LoVo (cell line): ENCODE measurements around the gene CATSPER3.

ENCODE experiments used
- DNase-seq: peaks from one replicate; pipeline ENCODE4 v3.0.0-alpha.2; 2016; ENCODE audit warnings: low spot score

Gene CATSPER3

GRCh38 chr5:134967607-134968006 is at the start of gene CATSPER3:
TSS of gene CATSPER3 (plus strand) at chr5:134967907. CDS start at chr5:134967992, 85 bp downstream.
- DNase-seq, result no peak

GRCh38 chr5:134918861-134919260 is 48.8 kb upstream of the CATSPER3 start:
- no peak for DNase-seq

GRCh38 chr5:134920848-134921575 is 46.7 kb upstream of the CATSPER3 start:
- DNase-seq, result no peak

- DNase-seq, result no peak
Observed at GRCh38 chr5:134932508-134932907, 35.2 kb upstream of the CATSPER3 start.

GRCh38 chr5:134934202-134934601 is 33.5 kb upstream of the CATSPER3 start:
- no peak for DNase-seq

GRCh38 chr5:134935711-134936602 is 31.8 kb upstream of the CATSPER3 start:
- DNase-seq, result no peak

- no peak for DNase-seq
Observed at GRCh38 chr5:134937526-134937925, 30.2 kb upstream of the CATSPER3 start.

- DNase-seq, result no peak
Observed at GRCh38 chr5:134938030-134938429, 29.7 kb upstream of the CATSPER3 start.

- no peak for DNase-seq
Observed at GRCh38 chr5:134939500-134939899, 28.2 kb upstream of the CATSPER3 start.

GRCh38 chr5:134943547-134943946 is 24.2 kb upstream of the CATSPER3 start:
- no peak for DNase-seq

GRCh38 chr5:134944630-134945029 is 23.1 kb upstream of the CATSPER3 start:
- DNase-seq, result no peak

- no peak for DNase-seq
Observed at GRCh38 chr5:134945041-134945440, 22.7 kb upstream of the CATSPER3 start.

- no peak for DNase-seq
Observed at GRCh38 chr5:134948911-134949310, 18.8 kb upstream of the CATSPER3 start.

- DNase-seq, result no peak
Observed at GRCh38 chr5:134949316-134949715, 18.4 kb upstream of the CATSPER3 start.

GRCh38 chr5:134957920-134958608 is 9.6 kb upstream of the CATSPER3 start:
- no peak for DNase-seq

GRCh38 chr5:134958755-134959154 is 9.0 kb upstream of the CATSPER3 start:
- no peak for DNase-seq

- DNase-seq, result no peak
Observed at GRCh38 chr5:134963098-134963497, 4.6 kb upstream of the CATSPER3 start.

GRCh38 chr5:134964359-134965270 is 3.1 kb upstream of the CATSPER3 start:
- no peak for DNase-seq

- DNase-seq, result no peak
Observed at GRCh38 chr5:134965271-134965825, 2.4 kb upstream of the CATSPER3 start.

GRCh38 chr5:134968055-134968454 is 348 bp downstream of the CATSPER3 start:
- no peak for DNase-seq

- DNase-seq, result no peak
Observed at GRCh38 chr5:134969166-134969565, 1.5 kb downstream of the CATSPER3 start.
